ENCODE data around the gene LARGE1. TPM values are rescaled to one million over a fixed set of nuclear protein-coding genes. Genes with fewer than 3 reads are reported as not detected.

LARGE1 gene
- total and polyA plus RNA-seq, 2 of the 4 experiments (the other 2 are of a cell fraction), result 6.2 to 12.4 TPM

GRCh38 chr22:33275073-33275443 is 645.2 kb downstream of the LARGE1 start:
- CTCF ChIA-PET, result no interaction called here
- no peak overlapping the region for H3K14ac ChIP-seq (replicated peaks; ENCODE audit: low read depth, low read length)
- no peak overlapping the region for H3K9ac ChIP-seq (ENCODE audit: low read depth, low read length)
- no peaks in the 10 kb centered on the region for H3K79me1 ChIP-seq (ENCODE audit: low read depth in 1 of 2, low read length in 2 of 2)
- H3K9me1 ChIP-seq (ENCODE audit: insufficient read depth, low read length), result no peaks in the 10 kb centered on the region
- TF ChIP-seq CHD1 (IDR thresholded peaks at IDR 0.05; ENCODE audit: low read depth, low read length), result no peak
- no peak overlapping the region for H3K4me3 ChIP-seq (ENCODE audit: insufficient read depth, low read depth, low read length)
- BruUV-seq (replicated peaks), result no TSS peak
- H2AFZ ChIP-seq (replicated peaks; ENCODE audit: low read length, poor library complexity), result no peak overlapping the region
- H3K27me3 ChIP-seq (ENCODE audit: control insufficient read depth, insufficient read depth, low read length), result no peaks in the 10 kb centered on the region
- H3K9me3 ChIP-seq (ENCODE audit: control insufficient read depth, insufficient read depth, low read length), result no peaks in the 10 kb centered on the region
- intact Hi-C loops (cut with micrococcal nuclease) (no loop called here), in situ Hi-C loops (cut with MboI; ENCODE audit: low sequenced_read_pairs) (no loop called here), dilution Hi-C loops (cut with HindIII; ENCODE audit: low sequenced_read_pairs, unreplicated experiment) (no loop called here)
- no peak overlapping the region for H2AK5ac ChIP-seq (ENCODE audit: low read depth, low read length)
- no peak overlapping the region for H3K4ac ChIP-seq (ENCODE audit: low read depth, low read length)
- H2BK20ac ChIP-seq (ENCODE audit: low read depth, low read length), result no peak overlapping the region
- no peak overlapping the region for H3K23ac ChIP-seq (ENCODE audit: low read depth, low read length)
- H4K91ac ChIP-seq (ENCODE audit: insufficient read depth, low read depth, low read length), result no peak overlapping the region
- no peak overlapping the region for H3K18ac ChIP-seq (ENCODE audit: low read depth, low read length)
- no peak overlapping the region for H3K56ac ChIP-seq (ENCODE audit: extremely low read depth, insufficient read depth, low read length)
- H3K27ac ChIP-seq (ENCODE audit: insufficient read depth, low read length), result no peak overlapping the region
- H4K5ac ChIP-seq (ENCODE audit: low read depth, low read length), result no peak overlapping the region
- H3K36me3 ChIP-seq (ENCODE audit: control insufficient read depth, insufficient read depth, low read length), result peaks cover 3% of the 10 kb centered on the region; the same call in 1 of the 2 replicates
- no CpG with 5 or more reads among the region's 2 CpGs for WGBS, 2 experiments (ENCODE audit: extremely low coverage in 2 of 2, insufficient read length in 1 of 2)
- H2AK9ac ChIP-seq (replicated peaks; ENCODE audit: low read depth, low read length, poor library complexity), result no peak overlapping the region
- H2BK120ac ChIP-seq (ENCODE audit: low read depth, low read length), result no peak overlapping the region
- H3K4me2 ChIP-seq (ENCODE audit: low read depth, low read length), result no peak overlapping the region
- H2BK15ac ChIP-seq (ENCODE audit: low read depth, low read length), result no peak overlapping the region
- DNase-seq, result no peak
- H2BK5ac ChIP-seq (ENCODE audit: low read depth, low read length, poor library complexity, severe bottlenecking), result no peak overlapping the region
- H4K8ac ChIP-seq (ENCODE audit: low read depth in 2 of 2, low read length in 2 of 2), result no peak overlapping the region
- no peak for ATAC-seq (ENCODE audit: low read depth)
- no peaks in the 10 kb centered on the region for H3K4me1 ChIP-seq (ENCODE audit: control insufficient read depth, insufficient read depth, low read length)
- no peaks in the 10 kb centered on the region for H4K20me1 ChIP-seq (ENCODE audit: insufficient read depth, low read length)
- POLR2A ChIA-PET (ENCODE audit: unreplicated experiment), result no interaction called here

Measured in IMR-90 (cell line).